Stomach (tissue), 4 donors: ENCODE measurements around the gene SLC6A18.

ENCODE experiments used
- CTCF ChIP-seq, 7 experiments: fragments of 450-650 bp in 4 of 7; fragments of 200-600 bp in 3 of 7; sonication (generic) in 3 of 7; IDR thresholded peaks; one replicate each; pipeline ENCODE4 v1.5.1; 2016 to 2019; ENCODE audit warnings: antibody characterized with exemption in 7 of 7, control low read depth in 2 of 7, mild to moderate bottlenecking in 1 of 7
- EP300 ChIP-seq: sonication (generic); formaldehyde crosslinking; IDR thresholded peaks from one replicate; pipeline ENCODE4 v1.6.1; 2017; ENCODE audit warnings: antibody characterized with exemption
- POLR2A ChIP-seq, 4 donors: fragments of 450-650 bp; IDR thresholded peaks; one replicate each; pipeline ENCODE4 v1.6.1; 2016; ENCODE audit warnings: antibody characterized with exemption in 4 of 4, control low read depth in 2 of 4, mild to moderate bottlenecking in 1 of 4, moderate library complexity in 1 of 4
- POLR2AphosphoS5 ChIP-seq, 3 donors: sonication (generic); formaldehyde crosslinking; IDR thresholded peaks; one replicate each; pipeline ENCODE4 v1.6.1; 2016; ENCODE audit warnings: antibody characterized with exemption in 3 of 3

GRCh38 chr5:1199649-1200494 lies 25.3 kb upstream of the SLC6A18 start:
- TF ChIP-seq CTCF (IDR thresholded peaks at IDR 0.05): no peak
- TF ChIP-seq POLR2A (IDR thresholded peaks at IDR 0.05): no peak
- TF ChIP-seq POLR2AphosphoS5 (IDR thresholded peaks at IDR 0.05): no peak
- TF ChIP-seq EP300: no peak
